HepG2 (cell line): ENCODE data around the gene TRIM7. TPM values are rescaled to one million over a fixed set of nuclear protein-coding genes. Genes with fewer than 3 reads are reported as not detected.

Experiments used
- ATAC-seq: fragments of 200-7000 bp; cut with Tn5 transposase; 3 replicates; pipeline ENCODE4 v1.9.1; 2020; ENCODE audit warnings: mild to moderate bottlenecking, moderate library complexity
- BruUV-seq: library from RNA; stranded (reverse); fragments of 400-500 nt; replicated peaks from 2 replicates; lab custom pipeline; 2021; lab: Mats Ljungman, UMichigan
- CTCF ChIA-PET: fragments of 300-600 bp; formaldehyde crosslinking; extraction: SDS; loops from one replicate; lab custom pipeline; 2021; ENCODE audit warnings: low total read pairs, inconsistent platforms, low intra/inter-chr PET ratio; lab: Yijun Ruan, JAX
- POLR2A ChIA-PET: fragments of 350-600 bp; sonication (Branson Sonifier 250); formaldehyde crosslinking; loops from one replicate; lab custom pipeline; 2020; ENCODE audit warnings: antibody characterized with exemption, inconsistent platforms; lab: Yijun Ruan, JAX
- DNase-seq: peaks from one replicate; pipeline ENCODE4 v3.0.0-alpha.2; 2015; ENCODE audit warnings: low spot score
- FAIRE-seq: peaks from 3 replicates; lab custom pipeline; 2011; peaks lifted over from hg19 to GRCh38; lab: Jason Lieb, UNC
- H2AFZ ChIP-seq: one replicate; pipeline ENCODE4 v1.6.1; 2011; ENCODE audit warnings: low read length, inconsistent platforms
- H3K27ac ChIP-seq: fragments of 300-600 bp; 3 replicates; pipeline ENCODE4 v1.8.0; 2011; ENCODE audit warnings: mixed run types, mild to moderate bottlenecking, mixed read lengths, low read length, inconsistent platforms; ENCODE audit not compliant: insufficient read depth; ENCODE audit errors: extremely low read length
- H3K27me3 ChIP-seq, 2 experiments: fragments of 200-600 bp in 1 of 2; 2 replicates in 1 of 2; 3 replicates in 1 of 2; pipeline versions ENCODE4 v1.6.0 to v1.8.0; 2011; ENCODE audit warnings: low read length in 2 of 2, mild to moderate bottlenecking in 2 of 2, moderate library complexity in 2 of 2, inconsistent platforms in 1 of 2; ENCODE audit not compliant: insufficient read depth in 2 of 2, control insufficient read depth in 1 of 2
- H3K36me3 ChIP-seq, 2 experiments: fragments of 200-600 bp in 1 of 2; replicated peaks in 1 of 2; 2 replicates in 1 of 2; 3 replicates in 1 of 2; pipeline versions ENCODE4 v1.5.1 to v1.8.0; 2011; ENCODE audit warnings: low read length in 2 of 2, inconsistent platforms in 1 of 2; ENCODE audit not compliant: insufficient read depth in 2 of 2, control insufficient read depth in 1 of 2
- H3K4me1 ChIP-seq: 2 replicates; pipeline ENCODE4 v1.5.1; 2012; ENCODE audit warnings: low read length, inconsistent platforms; ENCODE audit not compliant: insufficient read depth
- H3K4me2 ChIP-seq: 2 replicates; pipeline ENCODE4 v1.6.0; 2011; ENCODE audit warnings: low read depth, low read length, inconsistent platforms
- H3K4me3 ChIP-seq, 3 experiments: fragments of 200-600 bp in 1 of 3; sonication (generic), shearing (Covaris generic) in 1 of 3; replicated peaks in 1 of 3; 2 replicates each; pipeline ENCODE4 v1.5.1; 2011 to 2016; ENCODE audit warnings: low read length in 3 of 3, inconsistent platforms in 2 of 3, low read depth in 2 of 3, mild to moderate bottlenecking in 2 of 3, control low read depth in 1 of 3, mixed read lengths in 1 of 3; ENCODE audit not compliant: insufficient read depth in 1 of 3
- H3K79me2 ChIP-seq: one replicate; pipeline ENCODE4 v1.6.1; 2011; ENCODE audit warnings: low read length, inconsistent platforms; ENCODE audit not compliant: insufficient read depth
- H3K9ac ChIP-seq: 2 replicates; pipeline ENCODE4 v1.6.0; 2011; ENCODE audit warnings: mild to moderate bottlenecking, low read depth, low read length, inconsistent platforms; ENCODE audit not compliant: insufficient read depth
- H3K9me3 ChIP-seq: 2 replicates; pipeline ENCODE4 v1.5.1; 2012; ENCODE audit warnings: mild to moderate bottlenecking, low read length
- H4K20me1 ChIP-seq: 2 replicates; pipeline ENCODE4 v1.6.0; 2011; ENCODE audit warnings: inconsistent platforms, mild to moderate bottlenecking, low read length, moderate library complexity; ENCODE audit not compliant: insufficient read depth
- CCDC6 ChIP-seq: sonication (generic); formaldehyde crosslinking; IDR thresholded peaks from 2 replicates; pipeline ENCODE4 v1.8.1; 2022; ENCODE audit warnings: mild to moderate bottlenecking, missing genetic modification reagents, moderate library complexity
- FOXK2 ChIP-seq: fragments of 450-650 bp; IDR thresholded peaks from 2 replicates; pipeline ENCODE4 v1.6.1; 2016
- HDAC6 ChIP-seq: fragments of 200-600 bp; sonication (generic); IDR thresholded peaks from 2 replicates; pipeline ENCODE4 v1.7.0; 2017; ENCODE audit warnings: mild to moderate bottlenecking, antibody characterized with exemption, low read length, low read depth
- KDM2A ChIP-seq: sonication (generic); formaldehyde crosslinking; IDR thresholded peaks from 2 replicates; pipeline ENCODE4 v1.4.0; 2020; ENCODE audit warnings: low read depth, missing genetic modification reagents, borderline replicate concordance
- NCOR1 ChIP-seq: fragments of 200-600 bp; sonication (generic); IDR thresholded peaks from 2 replicates; pipeline ENCODE4 v1.7.0; 2017; ENCODE audit warnings: antibody characterized with exemption, low read length, borderline replicate concordance
- RBM22 ChIP-seq: fragments of 200-400 bp; formaldehyde crosslinking; optimal IDR thresholded peaks from 2 replicates; pipeline ENCODE3; 2017; ENCODE audit warnings: mild to moderate bottlenecking, low read length, moderate library complexity
- RBM39 ChIP-seq: fragments of 200-400 bp; formaldehyde crosslinking; IDR thresholded peaks from one replicate; pipeline ENCODE4 v1.6.1; 2018; ENCODE audit warnings: antibody characterized with exemption, mild to moderate bottlenecking, low read depth, low read length; ENCODE audit not compliant: poor library complexity, severe bottlenecking
- RFXAP ChIP-seq: sonication (generic); formaldehyde crosslinking; IDR thresholded peaks from 2 replicates; pipeline ENCODE4 v1.4.0; 2020; ENCODE audit warnings: missing genetic modification reagents, borderline replicate concordance
- U2AF1 ChIP-seq: fragments of 200-400 bp; formaldehyde crosslinking; optimal IDR thresholded peaks from 2 replicates; pipeline ENCODE3; 2017; ENCODE audit warnings: mild to moderate bottlenecking, low read depth, low read length
- ZBTB3 ChIP-seq: sonication (generic); formaldehyde crosslinking; IDR thresholded peaks from 2 replicates; pipeline ENCODE4 v1.4.0; 2020; ENCODE audit warnings: low read depth, mild to moderate bottlenecking, moderate library complexity, missing genetic modification reagents, borderline replicate concordance
- ZBTB39 ChIP-seq: sonication (generic); formaldehyde crosslinking; IDR thresholded peaks from 2 replicates; pipeline ENCODE4 v1.5.0; 2020; ENCODE audit warnings: missing genetic modification reagents
- ZNF232 ChIP-seq: sonication (generic); formaldehyde crosslinking; IDR thresholded peaks from 2 replicates; pipeline ENCODE4 v1.4.0; 2020; ENCODE audit warnings: missing genetic modification reagents, borderline replicate concordance
- ZNF24 ChIP-seq: fragments of 450-650 bp; IDR thresholded peaks from 2 replicates; pipeline ENCODE4 v1.6.1; 2017; ENCODE audit warnings: antibody characterized with exemption, mild to moderate bottlenecking
- ZNF251 ChIP-seq: sonication (generic); formaldehyde crosslinking; IDR thresholded peaks from 2 replicates; pipeline ENCODE4 v1.9.0; 2021; ENCODE audit warnings: mild to moderate bottlenecking, missing genetic modification reagents
- ZNF331 ChIP-seq: sonication (generic); formaldehyde crosslinking; IDR thresholded peaks from 2 replicates; pipeline ENCODE4 v1.4.0; 2020; ENCODE audit warnings: missing genetic modification reagents
- ZNF337 ChIP-seq: sonication (generic); formaldehyde crosslinking; IDR thresholded peaks from 2 replicates; pipeline ENCODE4 v1.5.1; 2020; ENCODE audit warnings: missing genetic modification reagents, low read depth, mild to moderate bottlenecking, borderline replicate concordance
- ZNF543 ChIP-seq: sonication (generic); formaldehyde crosslinking; IDR thresholded peaks from 2 replicates; pipeline ENCODE4 v1.4.0; 2020; ENCODE audit warnings: mild to moderate bottlenecking, missing genetic modification reagents
- ZNF724P ChIP-seq: sonication (generic); formaldehyde crosslinking; IDR thresholded peaks from 2 replicates; pipeline ENCODE4 v1.8.0; 2022; ENCODE audit warnings: missing genetic modification reagents, borderline replicate concordance
- WGBS: methylation state at CpG from one replicate; pipeline ENCODE4 v1.1.6; 2017; ENCODE audit warnings: low lambda C conversion rate; 5-methylcytosine and 5-hydroxymethylcytosine counted together
- in situ Hi-C: cut with HindIII; loops from 2 replicates; pipeline ENCODE4 v1.10.0; 2017; ENCODE audit warnings: low pct_unique_long_range_greater_than_20kb; ENCODE audit not compliant: extremely low pct_ligation_motif_present
- intact Hi-C: fragments of 100-400 bp; cut with micrococcal nuclease; formaldehyde crosslinking; loops from one replicate; pipeline ENCODE4 v1.10.0; 2022; ENCODE audit not compliant: unreplicated experiment
- polyA plus RNA-seq, 8 experiments: library from polyadenylated mRNA; depleted of rRNA in 3 of 8; stranded (reverse) in 7 of 8; unstranded in 1 of 8; fragments of >200 nt; fragmentation: Illumina TruSeq in 4 of 8; extraction: Trizol in 4 of 8; gene quantifications; 2 replicates each; pipeline versions ENCODE4 v1.2.1 to v1.2.3, GENCODE V29; 2011 to 2016; ENCODE audit warnings: low read depth in 4 of 8, missing spikeins in 1 of 8, mixed read lengths in 1 of 8; ENCODE audit not compliant: insufficient read depth in 1 of 8
- total RNA-seq, 5 experiments: library from RNA; depleted of rRNA; stranded (reverse); fragments of >200 nt; fragmentation: Illumina TruSeq; extraction: Trizol; gene quantifications; 2 replicates each; pipeline ENCODE4 v1.2.3, GENCODE V29; 2016; ENCODE audit warnings: low read depth in 1 of 5

TRIM7 gene
- total and polyA plus RNA-seq, 2 of the 13 experiments (the other 11 are each of a cell fraction or from before 2014, with no cell fraction given), result 0.13 TPM; not detected in 1

- FAIRE-seq (peak; percentile 4), DNase-seq (peak; percentile 57), ATAC-seq (peak; percentile 5; the same call in 2 of the 3 replicates)
- H3K4me1 ChIP-seq, result peaks cover 35% of the 10 kb centered on the region
- POLR2A ChIA-PET, result interaction anchor here (0.7 to 7.2 kb wide), 4 partner anchors 16 to 73 kb away, joined by 3 to 104 read pairs (median 16); partner anchors contain the start of genes RACK1, TRIM41 and TRIM7
- no peaks in the 10 kb centered on the region for H3K9me3 ChIP-seq
- peak overlapping the region; percentile 51 for H3K27ac ChIP-seq
- H4K20me1 ChIP-seq, result no peaks in the 10 kb centered on the region
- H3K4me2 ChIP-seq, result peak overlapping the region; percentile 92
- no peaks in the 10 kb centered on the region for H3K79me2 ChIP-seq
- WGBS, result 2% methylated on average over 32 of the region's 35 CpGs
- peak overlapping the region; percentile 79 to 93 (median 81) for H3K4me3 ChIP-seq
- intact Hi-C loops, result loop anchor here (1.0 kb wide), 2 partner anchors 9 to 33 kb away; no protein-coding TSS in a partner anchor
- BruUV-seq, result no TSS peak
- in situ Hi-C loops, result loop anchor here (5.0 kb wide), 1 partner anchor 33 kb away; the partner anchor contains the start of gene TRIM41
- H3K9ac ChIP-seq, result peak overlapping the region; percentile 75
- H3K36me3 ChIP-seq, result no peaks in the 10 kb centered on the region
- H2AFZ ChIP-seq, result peak overlapping the region; percentile 87
- CTCF ChIA-PET, result no interaction called here
- no peaks in the 10 kb centered on the region; a peak in 1 of 5 replicates for H3K27me3 ChIP-seq
- no peak for TF ChIP-seq ZBTB39 (CRISPR knock-in tag)
- TF ChIP-seq ZNF24, result peak; percentile 97
- peak; percentile 4 for TF ChIP-seq RBM39
- TF ChIP-seq ZNF543 (CRISPR knock-in tag), result no peak
- no peak for TF ChIP-seq FOXK2
- peak; percentile 46 for TF ChIP-seq ZNF331 (CRISPR knock-in tag)
- no peak for TF ChIP-seq ZNF251
- peak; percentile 42; the same call in 1 of the 2 replicates for TF ChIP-seq CCDC6 (CRISPR knock-in tag)
- 0 out of 2 replicates have a peak, but pooled peaks have one; percentile 4 for TF ChIP-seq RFXAP (CRISPR knock-in tag)
- TF ChIP-seq ZNF724P (CRISPR knock-in tag), result no peak
- TF ChIP-seq U2AF1, result peak; percentile 8
- TF ChIP-seq NCOR1, result peak; percentile 54; the same call in 1 of the 2 replicates
- TF ChIP-seq RBM22, result peak; percentile 44
- 0 out of 2 replicates have a peak, but pooled peaks have one; percentile 17 for TF ChIP-seq ZNF232
- TF ChIP-seq HDAC6, result no peak
- 0 out of 2 replicates have a peak, but pooled peaks have one; percentile 51 for TF ChIP-seq ZBTB3 (CRISPR knock-in tag)
- peak; percentile 31 for TF ChIP-seq KDM2A (CRISPR knock-in tag)
- TF ChIP-seq ZNF337 (CRISPR knock-in tag), result no peak
Measured at GRCh38 chr5:181188700-181189362, 16.2 kb downstream of the TRIM7 start.
